Pancreas (tissue), 10 donors: Measurements from ENCODE around the gene HOXD8. TPM values are rescaled to one million over a fixed set of nuclear protein-coding genes. Genes with fewer than 3 reads are reported as not detected.

Experiments
- ATAC-seq, 4 donors: fragments of 200-7000 bp; cut with Tn5 transposase; one replicate each; pipeline versions ENCODE4 v1.8.0 to v1.9.1; 2020; ENCODE audit warnings: mild to moderate bottlenecking in 4 of 4, moderate library complexity in 4 of 4
- DNase-seq, 6 donors: peaks; one replicate each; pipeline ENCODE4 v3.0.0-alpha.2; 2020
- FAIRE-seq: peaks from 2 replicates; lab custom pipeline; 2012; peaks lifted over from hg19 to GRCh38; lab: Jason Lieb, UNC
- H3K27ac ChIP-seq, 4 donors: fragments of 200-600 bp; sonication (generic); 1 replicate in 3 of 4; 2 replicates in 1 of 4; pipeline versions ENCODE4 v1.5.0 to v1.8.0; 2020
- H3K27me3 ChIP-seq, 4 donors: fragments of 200-600 bp; one replicate each; pipeline ENCODE4 v1.8.0; 2021
- H3K36me3 ChIP-seq, 3 donors: fragments of 200-600 bp; sonication (generic) in 1 of 3; one replicate each; pipeline versions ENCODE4 v1.5.0 to v1.8.0; 2020 to 2021
- H3K4me1 ChIP-seq, 3 donors: fragments of 200-600 bp; one replicate each; pipeline ENCODE4 v1.8.0; 2021
- H3K4me3 ChIP-seq, 4 donors: fragments of 200-600 bp; sonication (generic) in 2 of 4; one replicate each; pipeline versions ENCODE4 v1.5.0 to v1.8.0; 2020 to 2021
- H3K9me3 ChIP-seq, 4 donors: fragments of 200-600 bp; one replicate each; pipeline ENCODE4 v1.8.0; 2021
- CTCF ChIP-seq, 4 donors: fragments of 200-600 bp; sonication (generic) in 3 of 4; IDR thresholded peaks; one replicate each; pipeline versions ENCODE4 v1.5.0 to v1.8.0; 2021; ENCODE audit warnings: antibody characterized with exemption in 4 of 4
- WGBS, 2 donors: extraction: QIAGEN DNeasy Blood & Tissue Kit; methylation state at CpG; one replicate each; pipeline ENCODE4 v1.1.7; 2013; 5-methylcytosine and 5-hydroxymethylcytosine counted together
- intact Hi-C, 3 donors: fragments of 100-400 bp; cut with DNase I; formaldehyde crosslinking; loops; one replicate each; pipeline versions ENCODE4 v1.11.1 to v1.14.2; 2022
- polyA plus RNA-seq, 2 donors: library from polyadenylated mRNA; stranded (reverse); fragments of 200-250 nt; gene quantifications; one replicate each; pipeline ENCODE4 v1.2.3, GENCODE V29; 2013
- total RNA-seq, 6 donors: library from RNA; stranded (reverse); fragmentation: NEBNext Ultra II Directional in 4 of 6; extraction: Animal tissue kit (Norgen Biotek cat#: 25700) in 4 of 6; gene quantifications; one replicate each; pipeline versions ENCODE4 v1.2.1 to v1.2.4, GENCODE V29; 2021 to 2023
- donor health status: healthy with polysubstance abuse.
- donor health status: DM: no; HTN: no; CAD: no; lungs with moderate emphysema.
- donor health status: DM: no; HTN: no; CAD: no.
- donor health status: control.
- donor health status: control.
- donor health status: Bipolar disorder and iron deficiency.
- donor health status: DM: yes; HTN: yes; CAD: no.
- donor health status: DM: no; HTN: no; CAD: no.
- donor health status: DM: no; HTN: no; CAD: no.
- donor health status: DM: yes; HTN: yes; CAD: no.

The HOXD8 gene
- total and polyA plus RNA-seq, 8 donors: 0.19 to 1.5 (median 0.62) TPM

GRCh38 chr2:176112375-176113302 is 16.9 kb upstream of the HOXD8 start:
- H3K36me3 ChIP-seq: no peaks in the 10 kb centered on the region
- no peak for FAIRE-seq
- TF ChIP-seq CTCF (IDR thresholded peaks at IDR 0.05): no peak
- ATAC-seq: no peak
- H3K9me3 ChIP-seq: no peaks in the 10 kb centered on the region
- H3K4me3 ChIP-seq: no peak overlapping the region
- no peak for DNase-seq
- no peak overlapping the region for H3K27ac ChIP-seq
- peaks cover 8 to 95% (median 34%) of the 10 kb centered on the region in 4 donors for H3K27me3 ChIP-seq
- H3K4me1 ChIP-seq: no peaks in the 10 kb centered on the region
- intact Hi-C loops: no loop called here
- WGBS, 2 donors: 7 to 8% methylated on average over 40 of the region's 40 CpGs

GRCh38 chr2:176114120-176114929 is 15.2 kb upstream of the HOXD8 start:
- FAIRE-seq (no peak), ATAC-seq (no peak), DNase-seq (no peak)
- H3K27me3 ChIP-seq: peaks cover 8 to 95% (median 36%) of the 10 kb centered on the region in 4 donors
- no peak overlapping the region for H3K4me3 ChIP-seq
- no peaks in the 10 kb centered on the region for H3K36me3 ChIP-seq
- WGBS, 2 donors: 9 to 10% methylated on average over 26 of the region's 26 CpGs
- TF ChIP-seq CTCF (IDR thresholded peaks at IDR 0.05): no peak
- H3K27ac ChIP-seq: no peak overlapping the region
- intact Hi-C loops: no loop called here
- no peaks in the 10 kb centered on the region for H3K4me1 ChIP-seq
- no peaks in the 10 kb centered on the region for H3K9me3 ChIP-seq

- FAIRE-seq: no peak
- Histone ChIP-seq H3K9me3 (no peaks in the 10 kb centered on the region), H3K4me3 (no peak overlapping the region), H3K4me1 (no peaks in the 10 kb centered on the region), H3K36me3 (no peaks in the 10 kb centered on the region), H3K27me3 (peaks cover 8 to 95% (median 39%) of the 10 kb centered on the region in 4 donors), H3K27ac (no peak overlapping the region)
- no peak for TF ChIP-seq CTCF (IDR thresholded peaks at IDR 0.05)
- no peak for ATAC-seq
- intact Hi-C loops: no loop called here
- no peak for DNase-seq
- WGBS, 2 donors: 16 to 18% methylated on average over 16 of the region's 16 CpGs
Measured at GRCh38 chr2:176114930-176115625, 14.4 kb upstream of the HOXD8 start.

- Histone ChIP-seq H3K36me3 (no peaks in the 10 kb centered on the region), H3K4me3 (no peak within 1 kb of the TSS), H3K27ac (no peak within 1 kb of the TSS), H3K9me3 (no peaks in the 10 kb centered on the region), H3K27me3 (peaks cover 2 to 95% (median 32%) of the 10 kb centered on the region in 4 donors), H3K4me1 (no peaks in the 10 kb centered on the region)
- DNase-seq (no peak), ATAC-seq (peak in 3 of 4 donors; percentile 35 to 43 (median 39)), FAIRE-seq (no peak)
- WGBS, 2 donors: 7 to 8% methylated on average over 58 to 66 of the region's 66 CpGs
- no peak for TF ChIP-seq CTCF (IDR thresholded peaks at IDR 0.05)
- intact Hi-C loops: no loop called here
Measured at GRCh38 chr2:176115883-176116813, 13.4 kb upstream of the HOXD8 start, which contains the start of gene HOXD10. HOXD10 (plus strand) TSS chr2:176116778; CDS start chr2:176116834, 56 bp downstream.
